Thyroid gland (tissue), 4 donors: ENCODE data around the gene ORM2.

Experiments used
- POLR2A ChIP-seq, 2 donors: fragments of 450-650 bp; IDR thresholded peaks; one replicate each; pipeline ENCODE4 v1.6.1; 2017; ENCODE audit warnings: antibody characterized with exemption in 2 of 2, mild to moderate bottlenecking in 2 of 2, moderate library complexity in 1 of 2
- TF ChIP-seq, protein P1 (sequence below), 6 experiments: fragments of 200-600 bp in 3 of 6; fragments of 450-650 bp in 3 of 6; sonication (generic) in 3 of 6; IDR thresholded peaks; one replicate each; pipeline ENCODE4 v1.5.1; 2016 to 2019; ENCODE audit warnings: antibody characterized with exemption in 6 of 6, mild to moderate bottlenecking in 2 of 6, inconsistent platforms in 1 of 6, moderate library complexity in 1 of 6

- TF ChIP-seq, protein P1, sequence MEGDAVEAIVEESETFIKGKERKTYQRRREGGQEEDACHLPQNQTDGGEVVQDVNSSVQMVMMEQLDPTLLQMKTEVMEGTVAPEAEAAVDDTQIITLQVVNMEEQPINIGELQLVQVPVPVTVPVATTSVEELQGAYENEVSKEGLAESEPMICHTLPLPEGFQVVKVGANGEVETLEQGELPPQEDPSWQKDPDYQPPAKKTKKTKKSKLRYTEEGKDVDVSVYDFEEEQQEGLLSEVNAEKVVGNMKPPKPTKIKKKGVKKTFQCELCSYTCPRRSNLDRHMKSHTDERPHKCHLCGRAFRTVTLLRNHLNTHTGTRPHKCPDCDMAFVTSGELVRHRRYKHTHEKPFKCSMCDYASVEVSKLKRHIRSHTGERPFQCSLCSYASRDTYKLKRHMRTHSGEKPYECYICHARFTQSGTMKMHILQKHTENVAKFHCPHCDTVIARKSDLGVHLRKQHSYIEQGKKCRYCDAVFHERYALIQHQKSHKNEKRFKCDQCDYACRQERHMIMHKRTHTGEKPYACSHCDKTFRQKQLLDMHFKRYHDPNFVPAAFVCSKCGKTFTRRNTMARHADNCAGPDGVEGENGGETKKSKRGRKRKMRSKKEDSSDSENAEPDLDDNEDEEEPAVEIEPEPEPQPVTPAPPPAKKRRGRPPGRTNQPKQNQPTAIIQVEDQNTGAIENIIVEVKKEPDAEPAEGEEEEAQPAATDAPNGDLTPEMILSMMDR (IDR thresholded peaks at IDR 0.05) = no peak
- no peak for TF ChIP-seq POLR2A (IDR thresholded peaks at IDR 0.05)
Observed at GRCh38 chr9:114282926-114283325, 46.7 kb upstream of the ORM2 start.
